Chondrocyte (in vitro differentiated cells): Measurements from ENCODE around the gene GPR143. TPM values are rescaled to one million over a fixed set of nuclear protein-coding genes. Genes with fewer than 3 reads are reported as not detected.
"Not testable (repeated sequence)": the region's sequence is repeated elsewhere in the genome, so short reads cannot be mapped to it uniquely, and the experiment has no call there.

Experiments
- DNase-seq: peaks from one replicate; pipeline ENCODE4 v3.0.0; 2021; ENCODE audit warnings: mixed read lengths, low spot score
- H3K27ac Mint-ChIP-seq: one replicate; pipeline ENCODE4 v1.8.0; 2021; ENCODE audit warnings: mild to moderate bottlenecking, moderate library complexity, mixed read lengths; ENCODE audit not compliant: unreplicated experiment
- H3K27me3 Mint-ChIP-seq: 2 replicates; pipeline ENCODE4 v1.8.0; 2021; ENCODE audit warnings: low read depth, mixed read lengths
- H3K36me3 Mint-ChIP-seq: 2 replicates; pipeline ENCODE4 v1.8.0; 2021; ENCODE audit warnings: low read depth, mixed read lengths
- H3K4me1 Mint-ChIP-seq: 2 replicates; pipeline ENCODE4 v1.8.0; 2021; ENCODE audit warnings: low read depth, mild to moderate bottlenecking, mixed read lengths
- H3K4me3 Mint-ChIP-seq: one replicate; pipeline ENCODE4 v1.8.0; 2021; ENCODE audit warnings: mild to moderate bottlenecking, moderate library complexity, mixed read lengths; ENCODE audit not compliant: unreplicated experiment
- H3K9me3 Mint-ChIP-seq: 2 replicates; pipeline ENCODE4 v1.8.0; 2021; ENCODE audit warnings: low read depth, mixed read lengths
- total RNA-seq: library from RNA; stranded (reverse); gene quantifications from 3 replicates; pipeline ENCODE4 v1.2.1, GENCODE V29; 2021
- TF ChIP-seq, protein P1 (sequence below): fragments of 200-600 bp; sonication (generic); IDR thresholded peaks from 2 replicates; pipeline ENCODE4 v1.5.0; 2021; ENCODE audit warnings: antibody characterized with exemption, mild to moderate bottlenecking, moderate library complexity

Gene GPR143
- total RNA-seq, 1 donor from 2014 or later = not detected

DNA sequence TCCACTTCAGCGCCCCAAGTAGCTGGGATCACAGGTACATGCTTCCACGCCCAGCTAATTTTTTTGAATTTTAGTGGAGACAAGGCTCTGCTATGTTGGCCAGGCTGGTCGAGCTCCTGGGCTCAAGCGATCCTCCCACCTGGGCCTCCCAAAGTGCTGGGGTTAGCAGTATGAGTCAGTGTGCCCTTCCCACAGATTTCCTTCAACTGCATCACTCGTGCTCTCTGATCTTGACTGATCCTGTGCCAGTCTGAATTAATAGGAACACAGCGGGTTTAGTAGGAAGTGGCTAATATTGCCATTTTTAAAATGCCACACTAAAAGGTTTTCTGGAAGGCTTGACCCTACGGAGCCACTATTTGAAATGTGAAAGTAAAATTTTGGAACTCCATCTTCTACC lies 16.3 kb upstream of the GPR143 start:
- TF ChIP-seq, protein P1, sequence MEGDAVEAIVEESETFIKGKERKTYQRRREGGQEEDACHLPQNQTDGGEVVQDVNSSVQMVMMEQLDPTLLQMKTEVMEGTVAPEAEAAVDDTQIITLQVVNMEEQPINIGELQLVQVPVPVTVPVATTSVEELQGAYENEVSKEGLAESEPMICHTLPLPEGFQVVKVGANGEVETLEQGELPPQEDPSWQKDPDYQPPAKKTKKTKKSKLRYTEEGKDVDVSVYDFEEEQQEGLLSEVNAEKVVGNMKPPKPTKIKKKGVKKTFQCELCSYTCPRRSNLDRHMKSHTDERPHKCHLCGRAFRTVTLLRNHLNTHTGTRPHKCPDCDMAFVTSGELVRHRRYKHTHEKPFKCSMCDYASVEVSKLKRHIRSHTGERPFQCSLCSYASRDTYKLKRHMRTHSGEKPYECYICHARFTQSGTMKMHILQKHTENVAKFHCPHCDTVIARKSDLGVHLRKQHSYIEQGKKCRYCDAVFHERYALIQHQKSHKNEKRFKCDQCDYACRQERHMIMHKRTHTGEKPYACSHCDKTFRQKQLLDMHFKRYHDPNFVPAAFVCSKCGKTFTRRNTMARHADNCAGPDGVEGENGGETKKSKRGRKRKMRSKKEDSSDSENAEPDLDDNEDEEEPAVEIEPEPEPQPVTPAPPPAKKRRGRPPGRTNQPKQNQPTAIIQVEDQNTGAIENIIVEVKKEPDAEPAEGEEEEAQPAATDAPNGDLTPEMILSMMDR = no peak
- peaks cover 8% of the 10 kb centered on the region for H3K9me3 Mint-ChIP-seq
- DNase-seq = peak; percentile 20
- H3K27ac Mint-ChIP-seq = no peak overlapping the region
- H3K27me3 Mint-ChIP-seq = no peaks in the 10 kb centered on the region
- no peaks in the 10 kb centered on the region for H3K36me3 Mint-ChIP-seq
- no peaks in the 10 kb centered on the region for H3K4me1 Mint-ChIP-seq
- no peak overlapping the region for H3K4me3 Mint-ChIP-seq

DNA sequence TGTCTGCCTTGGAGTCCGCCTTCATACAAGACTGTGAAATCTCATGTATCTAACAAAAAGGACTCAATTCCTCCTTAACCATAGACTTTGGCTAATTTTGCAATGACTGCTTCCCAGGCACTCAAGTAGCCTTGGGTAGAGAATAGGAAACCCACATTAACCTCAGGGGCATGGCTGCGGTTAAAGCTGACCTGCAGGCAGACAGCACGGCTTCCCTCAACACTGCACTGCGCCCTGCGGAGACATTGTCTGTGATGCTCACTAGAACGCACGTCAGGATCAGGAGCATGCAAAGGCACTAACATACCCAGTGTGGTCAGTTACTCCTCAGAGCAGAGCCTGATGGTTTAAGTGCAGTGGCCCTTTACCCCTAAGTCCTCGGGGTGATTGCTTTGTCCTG lies 10.3 kb upstream of the GPR143 start:
- no peak overlapping the region for H3K4me3 Mint-ChIP-seq
- H3K4me1 Mint-ChIP-seq = no peaks in the 10 kb centered on the region
- DNase-seq = no peak
- TF ChIP-seq, protein P1 = no peak
- no peaks in the 10 kb centered on the region for H3K9me3 Mint-ChIP-seq
- H3K27ac Mint-ChIP-seq = no peak overlapping the region
- H3K36me3 Mint-ChIP-seq = no peaks in the 10 kb centered on the region
- no peaks in the 10 kb centered on the region for H3K27me3 Mint-ChIP-seq

DNA sequence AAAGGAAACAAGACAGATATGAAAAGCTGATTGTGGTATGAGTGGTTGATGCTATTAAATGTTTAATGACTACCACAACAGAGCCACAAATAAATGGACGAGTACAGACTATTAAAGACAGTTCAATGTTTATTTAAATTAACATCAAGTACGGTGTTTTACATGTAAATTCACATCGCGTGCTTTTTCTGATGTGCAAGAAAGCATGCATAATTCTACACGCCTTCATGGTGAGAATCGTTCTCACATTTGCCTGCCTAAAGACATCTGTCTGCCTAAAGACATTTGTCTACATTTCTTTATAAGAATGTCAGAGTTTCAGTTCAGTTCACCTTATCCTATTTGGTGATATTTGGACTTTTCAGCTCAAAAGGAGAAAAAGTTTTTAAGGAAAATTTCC lies 7.3 kb upstream of the GPR143 start:
- Mint-ChIP-seq H3K4me1 (no peaks in the 10 kb centered on the region), H3K9me3 (no peaks in the 10 kb centered on the region)

DNA sequence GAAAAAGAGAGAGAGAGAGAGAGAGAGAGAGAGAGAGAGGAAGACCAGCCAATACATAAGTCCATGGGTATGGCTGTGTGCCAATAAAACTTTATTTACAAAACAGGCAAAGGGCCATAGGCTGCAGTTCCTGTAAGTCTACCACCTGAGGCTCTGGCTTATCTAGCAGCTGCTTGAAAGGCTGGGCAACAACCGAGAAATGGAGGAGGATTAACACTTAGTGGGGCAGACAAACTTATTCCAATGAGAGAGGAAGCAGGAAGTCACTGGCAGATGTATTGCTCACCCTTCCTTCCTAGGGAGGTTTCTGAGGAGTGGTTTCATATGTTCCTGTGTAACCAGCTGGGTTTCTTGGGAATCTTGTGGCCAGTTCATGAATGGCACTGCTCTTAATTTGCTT lies 4.7 kb upstream of the GPR143 start:
- H3K4me3 Mint-ChIP-seq = no peak overlapping the region
- no peaks in the 10 kb centered on the region for H3K36me3 Mint-ChIP-seq
- no peaks in the 10 kb centered on the region for H3K27me3 Mint-ChIP-seq
- no peak for DNase-seq
- H3K27ac Mint-ChIP-seq = no peak overlapping the region
- H3K4me1 Mint-ChIP-seq = peaks cover 3% of the 10 kb centered on the region
- TF ChIP-seq, protein P1 = no peak
- no peaks in the 10 kb centered on the region for H3K9me3 Mint-ChIP-seq

More for the DNA sequence above, 7.3 kb upstream of the GPR143 start:
- TF ChIP-seq, protein P1 = no peak
- no peak overlapping the region for H3K4me3 Mint-ChIP-seq
- no peak overlapping the region for H3K27ac Mint-ChIP-seq
- no peak for DNase-seq
- no peaks in the 10 kb centered on the region for H3K36me3 Mint-ChIP-seq
- H3K27me3 Mint-ChIP-seq = no peaks in the 10 kb centered on the region

DNA sequence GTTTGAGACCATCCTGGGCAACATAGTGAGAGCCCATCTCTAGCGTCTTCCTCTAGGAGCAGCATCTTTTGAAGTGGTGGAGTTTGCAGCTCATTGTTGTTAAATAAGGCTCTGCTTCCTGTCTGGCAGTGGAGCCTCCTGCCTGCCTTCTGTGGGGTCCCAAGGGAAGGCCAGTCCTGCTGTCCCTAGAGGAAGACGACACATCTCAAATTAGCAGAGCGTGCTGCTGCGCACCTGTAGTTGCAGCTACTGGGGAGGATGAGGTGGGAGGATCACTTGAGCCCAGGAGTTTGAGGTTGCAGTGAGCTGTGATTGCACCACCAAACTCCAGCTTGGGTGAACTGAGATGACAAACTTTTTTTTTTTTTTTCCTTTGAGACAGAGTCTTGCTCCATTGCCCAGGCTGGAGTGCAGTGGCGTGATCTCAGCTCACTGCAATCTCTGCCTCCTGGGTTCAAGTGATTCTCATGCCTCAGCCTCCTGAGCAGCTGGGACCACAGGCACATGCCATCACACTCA lies 2.7 kb upstream of the GPR143 start:
- not testable (repeated sequence) for H3K27me3 Mint-ChIP-seq, DNase-seq, H3K9me3 Mint-ChIP-seq, H3K4me3 Mint-ChIP-seq, H3K4me1 Mint-ChIP-seq, H3K36me3 Mint-ChIP-seq, H3K27ac Mint-ChIP-seq

DNA sequence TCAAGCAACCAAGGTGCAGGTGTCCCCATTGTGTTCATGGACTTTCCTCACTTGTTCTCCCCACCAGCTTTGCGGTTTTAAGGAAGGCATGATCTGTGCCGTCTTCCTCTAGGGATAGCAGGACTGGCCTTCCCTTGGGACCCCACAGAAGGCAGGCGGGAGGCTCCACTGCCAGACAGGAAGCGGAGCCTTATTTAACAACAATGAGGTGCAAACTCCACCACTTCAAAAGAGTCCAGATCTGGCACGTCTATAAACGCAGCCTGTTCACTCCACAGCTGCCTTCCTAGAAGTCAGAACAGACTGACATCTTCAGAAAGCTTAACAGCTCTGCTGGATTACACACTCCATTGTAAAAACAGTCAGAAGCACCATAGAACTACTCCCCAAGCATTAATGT lies 1.7 kb upstream of the GPR143 start:
- Mint-ChIP-seq H3K27me3 (no peaks in the 10 kb centered on the region), H3K9me3 (peaks cover 4% of the 10 kb centered on the region), H3K27ac (no peak overlapping the region), H3K4me3 (no peak overlapping the region), H3K36me3 (no peaks in the 10 kb centered on the region), H3K4me1 (peaks cover 3% of the 10 kb centered on the region)
- DNase-seq = no peak
- TF ChIP-seq, protein P1 = no peak
